H4 (cell line): ENCODE results near the gene TMEM237. TPM values are rescaled to one million over a fixed set of nuclear protein-coding genes. Genes with fewer than 3 reads are reported as not detected.

Experiments
- total RNA-seq: library from RNA; depleted of rRNA; stranded (reverse); fragments of >200 nt; shearing (Covaris generic); gene quantifications from 2 replicates; pipeline ENCODE4 v1.2.3, GENCODE V29; 2014; rRNA removed

TMEM237 gene
- total RNA-seq, 1 experiment from 2014 or later: 53.9 TPM

Other genes with a start within 250 kb of the TMEM237 start
- gene TRAK2, start 192.0 kb downstream of the TMEM237 start, total RNA-seq: 16.2 and 20.4 TPM in 2 replicates
- 42.1 and 54.0 TPM in 2 replicates for gene STRADB, start 191.8 kb downstream of the TMEM237 start, total RNA-seq
- not detected in 2 replicates for gene MPP4, start 55.1 kb upstream of the TMEM237 start, total RNA-seq
- 13.8 and 22.2 TPM in 2 replicates for gene ALS2, start 137.4 kb upstream of the TMEM237 start, total RNA-seq
- 8.0 and 9.2 TPM in 2 replicates for gene CDK15, start 163.0 kb upstream of the TMEM237 start, total RNA-seq